ELF-1 (cell line): ENCODE results near the gene MMAB.
"Not testable (repeated sequence)": the region's sequence is repeated elsewhere in the genome, so short reads cannot be mapped to it uniquely, and the experiment has no call there.

Experiments used
- DNase-seq: peaks from one replicate; pipeline ENCODE4 v3.0.0-alpha.2; 2016; ENCODE audit warnings: low read depth, low spot score

Gene MMAB

GRCh38 chr12:109602132-109602531, 28.8 kb upstream of the MMAB start:
- DNase-seq: not testable (repeated sequence)

GRCh38 chr12:109601557-109601956, 28.3 kb upstream of the MMAB start:
- no peak for DNase-seq

- DNase-seq: no peak
Measured at GRCh38 chr12:109600995-109601394, 27.7 kb upstream of the MMAB start.

- no peak for DNase-seq
Measured at GRCh38 chr12:109600481-109600880, 27.2 kb upstream of the MMAB start.

- no peak for DNase-seq
Measured at GRCh38 chr12:109599087-109599486, 25.8 kb upstream of the MMAB start.

GRCh38 chr12:109598428-109598854, 25.1 kb upstream of the MMAB start:
- DNase-seq: no peak

GRCh38 chr12:109597795-109598427, 24.6 kb upstream of the MMAB start:
- DNase-seq: peak; percentile 95

- DNase-seq: no peak
Measured at GRCh38 chr12:109597414-109597794, 24.1 kb upstream of the MMAB start.

GRCh38 chr12:109596418-109597244, 23.3 kb upstream of the MMAB start:
- no peak for DNase-seq

- no peak for DNase-seq
Measured at GRCh38 chr12:109595321-109595902, 22.1 kb upstream of the MMAB start.

GRCh38 chr12:109594556-109595317, 21.4 kb upstream of the MMAB start:
- no peak for DNase-seq

- no peak for DNase-seq
Measured at GRCh38 chr12:109592905-109593272, 19.6 kb upstream of the MMAB start.

GRCh38 chr12:109592195-109592904, 19.0 kb upstream of the MMAB start:
- DNase-seq: no peak

GRCh38 chr12:109591041-109591440, 17.7 kb upstream of the MMAB start:
- no peak for DNase-seq

- no peak for DNase-seq
Measured at GRCh38 chr12:109590566-109590965, 17.3 kb upstream of the MMAB start.

- no peak for DNase-seq
Measured at GRCh38 chr12:109589691-109590245, 16.5 kb upstream of the MMAB start.

GRCh38 chr12:109589240-109589590, 15.9 kb upstream of the MMAB start:
- no peak for DNase-seq

- DNase-seq: no peak
Measured at GRCh38 chr12:109588461-109589239, 15.3 kb upstream of the MMAB start.

GRCh38 chr12:109587921-109588320, 14.6 kb upstream of the MMAB start:
- no peak for DNase-seq
